Endothelial cell of umbilical vein (primary cell): ENCODE measurements around the gene CMTM7. TPM values are rescaled to one million over a fixed set of nuclear protein-coding genes. Genes with fewer than 3 reads are reported as not detected.

Experiments
- BruUV-seq: library from RNA; stranded (reverse); fragments of 400-500 nt; replicated peaks from 2 replicates; lab custom pipeline; 2021; lab: Mats Ljungman, UMichigan
- CTCF ChIA-PET: fragments of 300-600, 350-600 bp; sonication (Branson Sonifier 250); formaldehyde crosslinking; loops from one replicate; lab custom pipeline; 2021; ENCODE audit warnings: antibody characterized with exemption, inconsistent platforms; lab: Charles Lee
- POLR2A ChIA-PET: fragments of 300-600, 350-600 bp; sonication (Branson Sonifier 250); formaldehyde crosslinking; loops from one replicate; lab custom pipeline; 2021; ENCODE audit warnings: antibody characterized with exemption, inconsistent platforms; lab: Charles Lee
- DNase-seq: peaks from one replicate; pipeline ENCODE4 v3.0.0-alpha.2; 2011; ENCODE audit warnings: low read depth, low spot score
- FAIRE-seq: peaks from 2 replicates; lab custom pipeline; 2011; peaks lifted over from hg19 to GRCh38; lab: Jason Lieb, UNC
- H2AFZ ChIP-seq: 2 replicates; pipeline ENCODE4 v1.6.0; 2012; ENCODE audit warnings: low read depth, low read length, control low read depth, inconsistent platforms
- H3K27ac ChIP-seq: 2 replicates; pipeline ENCODE4 v1.5.1; 2011; ENCODE audit warnings: low read depth, mild to moderate bottlenecking, control low read depth, low read length, moderate library complexity; ENCODE audit not compliant: insufficient read depth
- H3K27me3 ChIP-seq, 2 experiments: 2 replicates each; pipeline versions ENCODE4 v1.6.0 to v1.6.1; 2011; ENCODE audit warnings: low read length in 2 of 2, mixed read lengths in 1 of 2; ENCODE audit not compliant: control insufficient read depth in 2 of 2, insufficient read depth in 2 of 2
- H3K36me3 ChIP-seq, 2 experiments: 2 replicates in 1 of 2; 3 replicates in 1 of 2; pipeline ENCODE4 v1.5.1; 2011; ENCODE audit warnings: low read length in 2 of 2, mild to moderate bottlenecking in 1 of 2, moderate library complexity in 1 of 2; ENCODE audit not compliant: control insufficient read depth in 2 of 2, insufficient read depth in 2 of 2; ENCODE audit errors: extremely low read depth in 1 of 2
- H3K4me1 ChIP-seq: 3 replicates; pipeline ENCODE4 v1.5.1; 2011; ENCODE audit warnings: mild to moderate bottlenecking, low read length; ENCODE audit not compliant: control insufficient read depth, insufficient read depth; ENCODE audit errors: extremely low read depth
- H3K4me2 ChIP-seq: 2 replicates; pipeline ENCODE4 v1.6.1; 2011; ENCODE audit warnings: low read length, control low read depth, mixed read lengths; ENCODE audit not compliant: insufficient read depth
- H3K4me3 ChIP-seq, 3 experiments: fragments of 200-600 bp in 1 of 3; sonication (generic), shearing (Covaris generic) in 1 of 3; replicated peaks in 1 of 3; 2 replicates each; pipeline ENCODE4 v1.5.1; 2011 to 2016; ENCODE audit warnings: control low read depth in 3 of 3, low read length in 3 of 3, mild to moderate bottlenecking in 2 of 3, inconsistent platforms in 1 of 3, low read depth in 1 of 3, moderate library complexity in 1 of 3; ENCODE audit not compliant: insufficient read depth in 1 of 3
- H3K79me2 ChIP-seq: 2 replicates; pipeline ENCODE4 v1.6.0; 2012; ENCODE audit warnings: low read length, inconsistent platforms; ENCODE audit not compliant: control insufficient read depth, insufficient read depth
- H3K9ac ChIP-seq: replicated peaks from 2 replicates; pipeline ENCODE3; 2011; ENCODE audit warnings: low read length, control low read depth; ENCODE audit not compliant: insufficient read depth; ENCODE audit errors: extremely low read depth
- H3K9me1 ChIP-seq: replicated peaks from 3 replicates; pipeline ENCODE4 v1.6.0; 2011; ENCODE audit warnings: mild to moderate bottlenecking, low read length; ENCODE audit not compliant: control insufficient read depth, insufficient read depth; ENCODE audit errors: extremely low read depth
- H3K9me3 ChIP-seq: replicated peaks from 2 replicates; pipeline ENCODE4 v1.5.1; 2012; ENCODE audit warnings: low read length, inconsistent platforms; ENCODE audit not compliant: control insufficient read depth, insufficient read depth
- H4K20me1 ChIP-seq: replicated peaks from 2 replicates; pipeline ENCODE3; 2011; ENCODE audit warnings: mild to moderate bottlenecking, low read length; ENCODE audit not compliant: control insufficient read depth, insufficient read depth; ENCODE audit errors: extremely low read depth
- EZH2 ChIP-seq: IDR thresholded peaks from 2 replicates; pipeline ENCODE4 v1.6.1; 2012; ENCODE audit warnings: borderline replicate concordance, low read depth, mild to moderate bottlenecking, moderate library complexity, low read length, inconsistent platforms; ENCODE audit not compliant: severe bottlenecking
- FOS ChIP-seq: IDR thresholded peaks from 2 replicates; pipeline ENCODE4 v1.6.1; 2011; ENCODE audit warnings: mild to moderate bottlenecking, low read length, moderate library complexity, borderline replicate concordance; ENCODE audit not compliant: insufficient read depth
- GATA2 ChIP-seq: IDR thresholded peaks from 2 replicates; pipeline ENCODE4 v1.7.0; 2011; ENCODE audit warnings: low read depth, mild to moderate bottlenecking, moderate library complexity, mixed read lengths, low read length; ENCODE audit not compliant: insufficient read length, insufficient read depth
- JUN ChIP-seq: IDR thresholded peaks from 2 replicates; pipeline ENCODE4 v1.6.1; 2011; ENCODE audit warnings: borderline replicate concordance, low read depth; ENCODE audit not compliant: insufficient read length, insufficient read depth
- MYC ChIP-seq: IDR thresholded peaks from one replicate; pipeline ENCODE4 v1.6.1; 2011; ENCODE audit warnings: mild to moderate bottlenecking, low read depth, low read length
- POLR2A ChIP-seq: IDR thresholded peaks from 2 replicates; pipeline ENCODE4 v1.6.1; 2012; ENCODE audit warnings: low read depth, mild to moderate bottlenecking, control low read depth, low read length
- POLR2AphosphoS5 ChIP-seq: IDR thresholded peaks from 2 replicates; pipeline ENCODE4 v1.6.1; 2012; ENCODE audit warnings: low read depth, mild to moderate bottlenecking, control low read depth, low read length, moderate library complexity; ENCODE audit not compliant: insufficient read depth
- dilution Hi-C: fragments of 300-500 bp; cut with MboI; formaldehyde crosslinking; loops from one replicate; pipeline ENCODE4 v1.15.0; 2019; ENCODE audit warnings: low sequenced_read_pairs; ENCODE audit not compliant: extremely low pct_ligation_motif_present
- intact Hi-C: fragments of 100-400 bp; cut with micrococcal nuclease; formaldehyde crosslinking; loops from one replicate; pipeline ENCODE4 v1.10.0; 2022
- polyA plus RNA-seq, 4 experiments: library from polyadenylated mRNA; depleted of rRNA in 3 of 4; stranded (reverse) in 3 of 4; unstranded in 1 of 4; fragments of >200 nt; gene quantifications; 2 replicates each; pipeline versions ENCODE4 v1.2.1 to v1.2.3, GENCODE V29; 2011 to 2012; ENCODE audit warnings: missing spikeins in 1 of 4
- total RNA-seq: library from RNA; stranded (reverse); gene quantifications from 2 replicates; pipeline ENCODE4 v1.2.3, GENCODE V29; 2021
- TF ChIP-seq, protein P1 (sequence below): IDR thresholded peaks from 2 replicates; pipeline ENCODE4 v1.6.1; 2011; ENCODE audit not compliant: insufficient read depth, insufficient read length
- TF ChIP-seq, protein P2 (sequence below), 2 donors: IDR thresholded peaks; 1 replicate in 1 of 2; 2 replicates in 1 of 2; pipeline ENCODE4 v1.5.1; 2011; ENCODE audit warnings: low read length in 2 of 2, mild to moderate bottlenecking in 2 of 2, moderate library complexity in 2 of 2, control low read depth in 1 of 2, inconsistent platforms in 1 of 2, low read depth in 1 of 2; ENCODE audit not compliant: insufficient read depth in 1 of 2; ENCODE audit errors: extremely low read depth in 1 of 2

CMTM7 gene
- total and polyA plus RNA-seq, 2 donors (not counting 3 experiments of a cell fraction or from before 2014, with no cell fraction given): 44.7 to 88.5 TPM

DNA sequence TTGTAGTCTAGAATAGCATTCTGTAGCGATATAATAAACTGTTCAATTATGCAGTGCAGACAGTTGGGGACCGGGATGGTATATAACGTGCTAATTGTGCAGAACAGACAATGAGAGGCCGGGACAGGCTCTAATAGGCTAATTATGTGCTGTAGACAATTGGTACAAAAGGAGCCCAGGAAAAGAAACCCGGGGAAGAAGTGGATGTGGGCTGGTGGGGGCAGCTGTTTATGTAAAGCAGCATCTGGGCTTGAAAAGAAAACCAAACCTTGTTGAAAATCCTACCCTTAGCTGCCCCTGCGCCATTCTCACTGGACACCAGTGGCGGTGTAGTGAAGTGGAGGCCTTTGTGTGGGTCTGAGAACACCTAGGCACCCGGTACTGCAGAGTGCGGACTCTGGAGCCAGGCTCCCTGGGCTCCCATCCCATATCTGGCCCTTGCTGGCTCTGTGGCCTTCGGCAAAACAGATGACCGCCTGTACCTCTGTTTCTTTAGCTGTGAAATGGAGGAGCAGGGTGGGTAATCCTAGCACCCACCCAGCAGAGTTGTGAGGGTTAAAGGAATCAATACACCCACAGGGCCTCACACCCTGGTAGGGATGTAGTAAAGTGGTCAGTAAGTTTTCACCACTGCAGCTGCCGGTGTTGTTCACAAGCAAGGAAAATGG, 59.5 kb downstream of the CMTM7 start:
- DNase-seq (no peak), FAIRE-seq (no peak)
- no TSS peak for BruUV-seq
- no peak overlapping the region for H2AFZ ChIP-seq
- H3K27me3 ChIP-seq: no peaks in the 10 kb centered on the region
- no peaks in the 10 kb centered on the region for H4K20me1 ChIP-seq
- TF ChIP-seq POLR2AphosphoS5: no peak
- no peak for TF ChIP-seq GATA2
- TF ChIP-seq EZH2: no peak
- TF ChIP-seq JUN: no peak
- TF ChIP-seq, protein P1, sequence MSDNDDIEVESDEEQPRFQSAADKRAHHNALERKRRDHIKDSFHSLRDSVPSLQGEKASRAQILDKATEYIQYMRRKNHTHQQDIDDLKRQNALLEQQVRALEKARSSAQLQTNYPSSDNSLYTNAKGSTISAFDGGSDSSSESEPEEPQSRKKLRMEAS: no peak
- TF ChIP-seq FOS: no peak
- no peak for TF ChIP-seq MYC
- TF ChIP-seq POLR2A: no peak
- TF ChIP-seq, protein P2, sequence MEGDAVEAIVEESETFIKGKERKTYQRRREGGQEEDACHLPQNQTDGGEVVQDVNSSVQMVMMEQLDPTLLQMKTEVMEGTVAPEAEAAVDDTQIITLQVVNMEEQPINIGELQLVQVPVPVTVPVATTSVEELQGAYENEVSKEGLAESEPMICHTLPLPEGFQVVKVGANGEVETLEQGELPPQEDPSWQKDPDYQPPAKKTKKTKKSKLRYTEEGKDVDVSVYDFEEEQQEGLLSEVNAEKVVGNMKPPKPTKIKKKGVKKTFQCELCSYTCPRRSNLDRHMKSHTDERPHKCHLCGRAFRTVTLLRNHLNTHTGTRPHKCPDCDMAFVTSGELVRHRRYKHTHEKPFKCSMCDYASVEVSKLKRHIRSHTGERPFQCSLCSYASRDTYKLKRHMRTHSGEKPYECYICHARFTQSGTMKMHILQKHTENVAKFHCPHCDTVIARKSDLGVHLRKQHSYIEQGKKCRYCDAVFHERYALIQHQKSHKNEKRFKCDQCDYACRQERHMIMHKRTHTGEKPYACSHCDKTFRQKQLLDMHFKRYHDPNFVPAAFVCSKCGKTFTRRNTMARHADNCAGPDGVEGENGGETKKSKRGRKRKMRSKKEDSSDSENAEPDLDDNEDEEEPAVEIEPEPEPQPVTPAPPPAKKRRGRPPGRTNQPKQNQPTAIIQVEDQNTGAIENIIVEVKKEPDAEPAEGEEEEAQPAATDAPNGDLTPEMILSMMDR (IDR thresholded peaks at IDR 0.05; ENCODE audit: extremely low read depth in 1 of 2, insufficient read depth in 1 of 2, low read depth in 1 of 2, low read length in 2 of 2): no peak
- H3K36me3 ChIP-seq: peaks cover 3 to 25% of the 10 kb centered on the region in 2 experiments
- no peak overlapping the region for H3K4me2 ChIP-seq
- peaks cover 12% of the 10 kb centered on the region for H3K79me2 ChIP-seq
- no peaks in the 10 kb centered on the region for H3K4me1 ChIP-seq
- no peaks in the 10 kb centered on the region for H3K9me3 ChIP-seq
- ChIA-PET CTCF (interaction anchor here (1.2 to 1.5 kb wide), 3 partner anchors 17 to 76 kb away, joined by 3 to 4 read pairs (median 4); no protein-coding TSS in a partner anchor), POLR2A (no interaction called here)
- intact Hi-C loops: no loop called here
- no peaks in the 10 kb centered on the region for H3K9me1 ChIP-seq
- dilution Hi-C loops: no loop called here
- no peak overlapping the region for H3K27ac ChIP-seq
- no peak overlapping the region for H3K9ac ChIP-seq
- H3K4me3 ChIP-seq: no peak overlapping the region
